Measurements from ENCODE around the gene PPP2R5C. TPM values are rescaled to one million over a fixed set of nuclear protein-coding genes. Genes with fewer than 3 reads are reported as not detected.
A peak's percentile ranks its signal among the peaks of the same experiment; 100 is the strongest.

PPP2R5C gene
- total and polyA plus RNA-seq, 9 of the 15 experiments (the other 6 are each of a cell fraction or from before 2014, with no cell fraction given): 284 to 617 (median 395) TPM

DNA sequence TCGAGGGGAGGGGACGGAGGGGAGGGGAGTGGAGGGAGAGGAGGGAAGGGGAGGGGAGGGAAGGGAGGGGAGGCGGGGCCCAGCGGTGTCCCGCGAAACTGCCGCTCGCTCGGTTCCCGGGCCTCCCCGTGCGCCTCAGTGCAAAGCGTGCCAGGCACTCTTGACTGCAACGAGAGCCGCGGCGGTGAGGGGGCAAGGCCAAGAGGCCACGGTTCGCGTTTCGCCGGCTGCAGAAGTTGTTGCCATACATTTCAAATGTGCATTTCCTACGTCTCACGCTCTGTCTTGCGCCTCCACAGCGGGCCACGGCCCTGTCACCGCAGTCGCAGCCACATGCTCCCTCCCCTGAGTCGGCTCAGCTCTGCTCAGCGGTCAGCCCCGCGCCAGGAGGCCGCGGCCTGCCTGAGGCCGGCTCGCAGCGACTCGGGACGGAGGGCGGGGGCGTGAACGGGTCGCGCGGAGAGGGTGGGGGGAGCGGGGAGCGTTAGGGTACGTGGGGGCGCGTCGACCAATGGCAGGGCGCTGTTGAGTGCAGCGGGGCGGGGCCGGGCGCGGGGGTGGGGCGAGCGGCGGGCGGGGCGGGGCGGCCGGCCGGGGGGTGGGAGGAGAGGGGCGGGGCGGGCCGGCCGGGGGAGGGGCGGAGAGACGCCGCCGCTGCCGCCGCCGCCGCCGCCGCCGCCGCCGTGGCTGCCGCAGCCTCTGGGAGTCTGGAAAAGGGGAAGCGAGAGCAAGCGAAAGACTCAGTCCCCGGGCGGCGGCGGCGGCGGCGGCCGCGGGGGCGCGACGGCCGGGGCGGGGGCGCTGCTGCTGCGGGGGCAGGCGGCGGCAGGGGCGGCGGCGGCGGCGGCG, at the start of gene PPP2R5C (continued):
- TF ChIP-seq OTX1 (CRISPR knock-in tag; IDR thresholded peaks at IDR 0.05) (0 out of 2 replicates have a peak, but pooled peaks have one; percentile 71), BACH1 (tag; IDR thresholded peaks at IDR 0.05) (no peak), TCF3 (CRISPR knock-in tag; IDR thresholded peaks at IDR 0.05) (peak; percentile 14; the same call in 1 of the 2 replicates), ZNF507 (tag; conservative IDR thresholded peaks at IDR 0.05) (no peak), TSC22D4 (tag; IDR thresholded peaks at IDR 0.05) (no peak), CCNT2 (IDR thresholded peaks at IDR 0.05; ENCODE audit: borderline replicate concordance, extremely low read depth, insufficient read length, low read depth, low read length) (peak; percentile 55), L3MBTL2 (IDR thresholded peaks at IDR 0.05) (peak; percentile 75), GABPB1 (CRISPR knock-in tag; IDR thresholded peaks at IDR 0.05) (peak; percentile 54), GABPA (tag; conservative IDR thresholded peaks at IDR 0.05; ENCODE audit: low read depth) (no peak), ZNF76 (CRISPR knock-in tag; IDR thresholded peaks at IDR 0.05; ENCODE audit: borderline replicate concordance) (peak; percentile 18; the same call in 1 of the 2 replicates), ATF1 (CRISPR knock-in tag; IDR thresholded peaks at IDR 0.05) (no peak), ATF1 (tag; IDR thresholded peaks at IDR 0.05) (peak; percentile 54), E2F3 (CRISPR knock-in tag; IDR thresholded peaks at IDR 0.05) (0 out of 2 replicates have a peak, but pooled peaks have one; percentile 27), SMAD4 (CRISPR knock-in tag; conservative IDR thresholded peaks at IDR 0.05) (peak; percentile 64)
- TF ChIP-seq, protein P1, sequence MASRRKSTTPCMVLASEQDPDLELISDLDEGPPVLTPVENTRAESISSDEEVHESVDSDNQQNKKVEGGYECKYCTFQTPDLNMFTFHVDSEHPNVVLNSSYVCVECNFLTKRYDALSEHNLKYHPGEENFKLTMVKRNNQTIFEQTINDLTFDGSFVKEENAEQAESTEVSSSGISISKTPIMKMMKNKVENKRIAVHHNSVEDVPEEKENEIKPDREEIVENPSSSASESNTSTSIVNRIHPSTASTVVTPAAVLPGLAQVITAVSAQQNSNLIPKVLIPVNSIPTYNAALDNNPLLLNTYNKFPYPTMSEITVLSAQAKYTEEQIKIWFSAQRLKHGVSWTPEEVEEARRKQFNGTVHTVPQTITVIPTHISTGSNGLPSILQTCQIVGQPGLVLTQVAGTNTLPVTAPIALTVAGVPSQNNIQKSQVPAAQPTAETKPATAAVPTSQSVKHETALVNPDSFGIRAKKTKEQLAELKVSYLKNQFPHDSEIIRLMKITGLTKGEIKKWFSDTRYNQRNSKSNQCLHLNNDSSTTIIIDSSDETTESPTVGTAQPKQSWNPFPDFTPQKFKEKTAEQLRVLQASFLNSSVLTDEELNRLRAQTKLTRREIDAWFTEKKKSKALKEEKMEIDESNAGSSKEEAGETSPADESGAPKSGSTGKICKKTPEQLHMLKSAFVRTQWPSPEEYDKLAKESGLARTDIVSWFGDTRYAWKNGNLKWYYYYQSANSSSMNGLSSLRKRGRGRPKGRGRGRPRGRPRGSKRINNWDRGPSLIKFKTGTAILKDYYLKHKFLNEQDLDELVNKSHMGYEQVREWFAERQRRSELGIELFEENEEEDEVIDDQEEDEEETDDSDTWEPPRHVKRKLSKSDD (conservative IDR thresholded peaks at IDR 0.05; ENCODE audit: low read length): no peak
- TF ChIP-seq, protein P2, sequence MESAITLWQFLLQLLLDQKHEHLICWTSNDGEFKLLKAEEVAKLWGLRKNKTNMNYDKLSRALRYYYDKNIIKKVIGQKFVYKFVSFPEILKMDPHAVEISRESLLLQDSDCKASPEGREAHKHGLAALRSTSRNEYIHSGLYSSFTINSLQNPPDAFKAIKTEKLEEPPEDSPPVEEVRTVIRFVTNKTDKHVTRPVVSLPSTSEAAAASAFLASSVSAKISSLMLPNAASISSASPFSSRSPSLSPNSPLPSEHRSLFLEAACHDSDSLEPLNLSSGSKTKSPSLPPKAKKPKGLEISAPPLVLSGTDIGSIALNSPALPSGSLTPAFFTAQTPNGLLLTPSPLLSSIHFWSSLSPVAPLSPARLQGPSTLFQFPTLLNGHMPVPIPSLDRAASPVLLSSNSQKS (CRISPR knock-in tag; IDR thresholded peaks at IDR 0.05): no peak
- TF ChIP-seq, protein P3, sequence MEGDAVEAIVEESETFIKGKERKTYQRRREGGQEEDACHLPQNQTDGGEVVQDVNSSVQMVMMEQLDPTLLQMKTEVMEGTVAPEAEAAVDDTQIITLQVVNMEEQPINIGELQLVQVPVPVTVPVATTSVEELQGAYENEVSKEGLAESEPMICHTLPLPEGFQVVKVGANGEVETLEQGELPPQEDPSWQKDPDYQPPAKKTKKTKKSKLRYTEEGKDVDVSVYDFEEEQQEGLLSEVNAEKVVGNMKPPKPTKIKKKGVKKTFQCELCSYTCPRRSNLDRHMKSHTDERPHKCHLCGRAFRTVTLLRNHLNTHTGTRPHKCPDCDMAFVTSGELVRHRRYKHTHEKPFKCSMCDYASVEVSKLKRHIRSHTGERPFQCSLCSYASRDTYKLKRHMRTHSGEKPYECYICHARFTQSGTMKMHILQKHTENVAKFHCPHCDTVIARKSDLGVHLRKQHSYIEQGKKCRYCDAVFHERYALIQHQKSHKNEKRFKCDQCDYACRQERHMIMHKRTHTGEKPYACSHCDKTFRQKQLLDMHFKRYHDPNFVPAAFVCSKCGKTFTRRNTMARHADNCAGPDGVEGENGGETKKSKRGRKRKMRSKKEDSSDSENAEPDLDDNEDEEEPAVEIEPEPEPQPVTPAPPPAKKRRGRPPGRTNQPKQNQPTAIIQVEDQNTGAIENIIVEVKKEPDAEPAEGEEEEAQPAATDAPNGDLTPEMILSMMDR (IDR thresholded peaks at IDR 0.05 in 2 of 3, conservative IDR thresholded peaks at IDR 0.05 in 1 of 3; ENCODE audit: insufficient read depth in 2 of 3, low read depth in 1 of 3, low read length in 3 of 3): 0 out of 6 replicates have a peak, but pooled peaks of 1 of the 3 experiments have one; percentile 3
- TF ChIP-seq, protein P4, sequence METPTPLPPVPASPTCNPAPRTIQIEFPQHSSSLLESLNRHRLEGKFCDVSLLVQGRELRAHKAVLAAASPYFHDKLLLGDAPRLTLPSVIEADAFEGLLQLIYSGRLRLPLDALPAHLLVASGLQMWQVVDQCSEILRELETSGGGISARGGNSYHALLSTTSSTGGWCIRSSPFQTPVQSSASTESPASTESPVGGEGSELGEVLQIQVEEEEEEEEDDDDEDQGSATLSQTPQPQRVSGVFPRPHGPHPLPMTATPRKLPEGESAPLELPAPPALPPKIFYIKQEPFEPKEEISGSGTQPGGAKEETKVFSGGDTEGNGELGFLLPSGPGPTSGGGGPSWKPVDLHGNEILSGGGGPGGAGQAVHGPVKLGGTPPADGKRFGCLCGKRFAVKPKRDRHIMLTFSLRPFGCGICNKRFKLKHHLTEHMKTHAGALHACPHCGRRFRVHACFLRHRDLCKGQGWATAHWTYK (CRISPR knock-in tag; IDR thresholded peaks at IDR 0.05): 0 out of 2 replicates have a peak, but pooled peaks have one; percentile 44
- TF ChIP-seq, protein P5, sequence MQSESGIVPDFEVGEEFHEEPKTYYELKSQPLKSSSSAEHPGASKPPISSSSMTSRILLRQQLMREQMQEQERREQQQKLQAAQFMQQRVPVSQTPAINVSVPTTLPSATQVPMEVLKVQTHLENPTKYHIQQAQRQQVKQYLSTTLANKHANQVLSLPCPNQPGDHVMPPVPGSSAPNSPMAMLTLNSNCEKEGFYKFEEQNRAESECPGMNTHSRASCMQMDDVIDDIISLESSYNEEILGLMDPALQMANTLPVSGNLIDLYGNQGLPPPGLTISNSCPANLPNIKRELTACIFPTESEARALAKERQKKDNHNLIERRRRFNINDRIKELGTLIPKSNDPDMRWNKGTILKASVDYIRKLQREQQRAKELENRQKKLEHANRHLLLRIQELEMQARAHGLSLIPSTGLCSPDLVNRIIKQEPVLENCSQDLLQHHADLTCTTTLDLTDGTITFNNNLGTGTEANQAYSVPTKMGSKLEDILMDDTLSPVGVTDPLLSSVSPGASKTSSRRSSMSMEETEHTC (IDR thresholded peaks at IDR 0.05): no peak
